Central memory CD8-positive, alpha-beta T cell (primary cell): ENCODE results near the gene HSPB3.

ENCODE experiments used
- ATAC-seq: fragments of 150-1000 bp; cut with Tn5 transposase; replicated peaks from 2 replicates; pipeline ENCODE4 v1.10.0; 2022; ENCODE audit warnings: mild to moderate bottlenecking, moderate FRiP score, moderate number of reproducible peaks; ENCODE audit not compliant: poor library complexity, severe bottlenecking; ENCODE audit errors: extremely low read depth
- DNase-seq, 2 donors: peaks; one replicate each; pipeline ENCODE4 v3.0.0; 2021; ENCODE audit warnings: low spot score in 2 of 2
- H3K27ac Mint-ChIP-seq: one replicate; pipeline ENCODE4 v1.8.0; 2022; ENCODE audit warnings: low read depth, mild to moderate bottlenecking, moderate library complexity, mixed read lengths
- H3K27me3 Mint-ChIP-seq: one replicate; pipeline ENCODE4 v1.8.0; 2022; ENCODE audit warnings: mixed read lengths
- H3K36me3 Mint-ChIP-seq: one replicate; pipeline ENCODE4 v1.8.0; 2022; ENCODE audit warnings: mild to moderate bottlenecking, moderate library complexity, mixed read lengths; ENCODE audit not compliant: insufficient read depth
- H3K4me1 Mint-ChIP-seq: one replicate; pipeline ENCODE4 v1.8.0; 2022; ENCODE audit warnings: mixed read lengths
- H3K4me3 Mint-ChIP-seq: one replicate; pipeline ENCODE4 v1.8.0; 2022; ENCODE audit warnings: mild to moderate bottlenecking, moderate library complexity, mixed read lengths
- H3K9me3 Mint-ChIP-seq: one replicate; pipeline ENCODE4 v1.8.0; 2022; ENCODE audit warnings: mixed read lengths

Gene HSPB3

GRCh38 chr5:54495027-54495426 lies 39.5 kb downstream of the HSPB3 start:
- Mint-ChIP-seq H3K4me1 (no peaks in the 10 kb centered on the region), H3K4me3 (no peak overlapping the region), H3K27me3 (peaks cover 46% of the 10 kb centered on the region), H3K9me3 (no peaks in the 10 kb centered on the region), H3K27ac (no peak overlapping the region), H3K36me3 (peaks cover 2% of the 10 kb centered on the region)
- ATAC-seq (no peak), DNase-seq (no peak)
